GM23338 (cell line): ENCODE measurements around the gene ROPN1L. TPM values are rescaled to one million over a fixed set of nuclear protein-coding genes. Genes with fewer than 3 reads are reported as not detected.

ENCODE experiments used
- ATAC-seq: fragments of 200-7000 bp; cut with Tn5 transposase; 3 replicates; pipeline ENCODE4 v1.9.1; 2020
- DNase-seq: peaks from one replicate; pipeline ENCODE4 v3.0.0-alpha.2; 2015; ENCODE audit warnings: low spot score
- H2AFZ ChIP-seq: fragments of 200-600 bp; sonication (generic); 2 replicates; pipeline ENCODE4 v1.8.0; 2016; ENCODE audit warnings: antibody characterized with exemption, mild to moderate bottlenecking, moderate library complexity
- H3F3A ChIP-seq: fragments of 200-600 bp; sonication (generic); replicated peaks from 2 replicates; pipeline ENCODE4 v1.8.0; 2017; ENCODE audit warnings: antibody characterized with exemption, mixed run types, low read depth
- H3K27ac ChIP-seq: fragments of 200-600 bp; sonication (generic); 2 replicates; pipeline ENCODE4 v1.6.1; 2016; ENCODE audit warnings: low read depth
- H3K27me3 ChIP-seq: fragments of 200-600 bp; sonication (generic); 2 replicates; pipeline ENCODE4 v1.8.0; 2016; ENCODE audit warnings: mild to moderate bottlenecking, mixed run types, moderate library complexity; ENCODE audit not compliant: insufficient read depth
- H3K36me3 ChIP-seq: fragments of 200-600 bp; sonication (generic); 2 replicates; pipeline ENCODE4 v1.8.0; 2016; ENCODE audit warnings: mild to moderate bottlenecking; ENCODE audit not compliant: insufficient read depth
- H3K4me1 ChIP-seq: fragments of 200-600 bp; sonication (generic); 2 replicates; pipeline ENCODE4 v1.8.0; 2016; ENCODE audit warnings: mild to moderate bottlenecking, moderate library complexity; ENCODE audit not compliant: insufficient read depth
- H3K4me2 ChIP-seq: fragments of 200-600 bp; sonication (generic); 2 replicates; pipeline ENCODE4 v1.7.1; 2017; ENCODE audit warnings: mixed run types
- H3K4me3 ChIP-seq: fragments of 200-600 bp; sonication (generic); 2 replicates; pipeline ENCODE4 v1.6.1; 2016; ENCODE audit warnings: mixed run types
- H3K79me2 ChIP-seq: fragments of 200-600 bp; sonication (generic); replicated peaks from 2 replicates; pipeline ENCODE4 v1.8.0; 2017; ENCODE audit warnings: mild to moderate bottlenecking; ENCODE audit not compliant: insufficient read depth
- H3K9me2 ChIP-seq: fragments of 200-600 bp; sonication (generic); 2 replicates; pipeline ENCODE4 v1.8.0; 2017; ENCODE audit not compliant: insufficient read depth
- H4K20me1 ChIP-seq: fragments of 200-600 bp; sonication (generic); replicated peaks from 2 replicates; pipeline ENCODE4 v1.8.0; 2017; ENCODE audit warnings: mild to moderate bottlenecking; ENCODE audit not compliant: insufficient read depth
- H3K27ac Mint-ChIP-seq: 2 replicates; pipeline ENCODE4 v1.8.0; 2020; ENCODE audit warnings: inconsistent platforms, mild to moderate bottlenecking, moderate library complexity, mixed read lengths
- H3K27me3 Mint-ChIP-seq: 3 replicates; pipeline ENCODE4 v1.8.0; 2022; ENCODE audit warnings: low read depth, mild to moderate bottlenecking, moderate library complexity, mixed read lengths, inconsistent platforms; ENCODE audit not compliant: insufficient read depth, poor library complexity
- H3K36me3 Mint-ChIP-seq: 3 replicates; pipeline ENCODE4 v1.8.0; 2021; ENCODE audit warnings: low read depth, mild to moderate bottlenecking, inconsistent platforms, moderate library complexity, mixed read lengths
- H3K4me1 Mint-ChIP-seq: 3 replicates; pipeline ENCODE4 v1.8.0; 2020; ENCODE audit warnings: mild to moderate bottlenecking, inconsistent platforms, mixed read lengths
- H3K4me3 Mint-ChIP-seq: 3 replicates; pipeline ENCODE4 v1.8.0; 2021; ENCODE audit warnings: moderate library complexity, mild to moderate bottlenecking, inconsistent platforms, mixed read lengths
- H3K9me3 Mint-ChIP-seq: 3 replicates; pipeline ENCODE4 v1.8.0; 2020; ENCODE audit warnings: moderate library complexity, mild to moderate bottlenecking, inconsistent platforms, mixed read lengths
- CREB1 ChIP-seq: fragments of 250-450 bp; sonication (Bioruptor Pico); IDR thresholded peaks from 2 replicates; pipeline ENCODE4 v1.5.0; 2020; ENCODE audit warnings: low read depth, mild to moderate bottlenecking, moderate library complexity
- CTCF ChIP-seq, 2 experiments: fragments of 200-600 bp in 1 of 2; sonication (generic) in 1 of 2; conservative IDR thresholded peaks; 2 replicates each; pipeline versions ENCODE4 v1.5.1 to v1.6.1; 2016 to 2017; ENCODE audit warnings: antibody characterized with exemption in 2 of 2, low read depth in 2 of 2, mild to moderate bottlenecking in 2 of 2, moderate library complexity in 1 of 2
- ETS1 ChIP-seq: IDR thresholded peaks from 2 replicates; pipeline ENCODE4 v1.6.1; 2016; ENCODE audit warnings: antibody characterized with exemption
- EZH2 ChIP-seq: fragments of 200-600 bp; sonication (generic); IDR thresholded peaks from one replicate; pipeline ENCODE4 v1.8.0; 2017; ENCODE audit warnings: antibody characterized with exemption, mild to moderate bottlenecking, low read depth; ENCODE audit not compliant: unreplicated experiment
- EZH2phosphoT487 ChIP-seq: fragments of 200-600 bp; sonication (generic); IDR thresholded peaks from one replicate; pipeline ENCODE4 v1.8.1; 2018; ENCODE audit warnings: antibody characterized with exemption; ENCODE audit not compliant: unreplicated experiment
- JUNB ChIP-seq: IDR thresholded peaks from one replicate; pipeline ENCODE4 v1.6.1; 2016; ENCODE audit warnings: antibody characterized with exemption; ENCODE audit not compliant: unreplicated experiment
- NANOG ChIP-seq: IDR thresholded peaks from 2 replicates; pipeline ENCODE4 v1.6.1; 2016; ENCODE audit warnings: antibody characterized with exemption, borderline replicate concordance
- POLR2AphosphoS5 ChIP-seq: IDR thresholded peaks from 2 replicates; pipeline ENCODE4 v1.6.1; 2016; ENCODE audit warnings: antibody characterized with exemption, low read depth
- REST ChIP-seq: IDR thresholded peaks from one replicate; pipeline ENCODE4 v1.6.1; 2018; ENCODE audit warnings: antibody characterized with exemption; ENCODE audit not compliant: unreplicated experiment
- STAT1 ChIP-seq: IDR thresholded peaks from one replicate; pipeline ENCODE4 v1.6.1; 2016; ENCODE audit warnings: antibody characterized with exemption; ENCODE audit not compliant: unreplicated experiment
- ZNF114 ChIP-seq: fragments of 250-450 bp; sonication (Bioruptor Pico); IDR thresholded peaks from 2 replicates; pipeline ENCODE4 v1.5.0; 2020; ENCODE audit warnings: mild to moderate bottlenecking, moderate library complexity
- ZNF331 ChIP-seq: fragments of 250-450 bp; sonication (Bioruptor Pico); IDR thresholded peaks from 2 replicates; pipeline ENCODE4 v1.5.0; 2020; ENCODE audit warnings: low read depth, mild to moderate bottlenecking, moderate library complexity
- ZNF462 ChIP-seq: fragments of 250-450 bp; sonication (Bioruptor Pico); IDR thresholded peaks from 2 replicates; pipeline ENCODE4 v1.5.0; 2020; ENCODE audit warnings: mild to moderate bottlenecking, moderate library complexity
- polyA plus RNA-seq: library from polyadenylated mRNA; unstranded; fragments of >200 nt; fragmentation: Nextera tagmentation; extraction: Ambion mirVana; gene quantifications from 2 replicates; pipeline ENCODE4 v1.2.1, GENCODE V29; 2016
- total RNA-seq: library from RNA; depleted of rRNA; stranded (reverse); fragments of >200 nt; shearing (Covaris generic); gene quantifications from 2 replicates; pipeline ENCODE4 v1.2.3, GENCODE V29; 2014

ROPN1L gene
- total and polyA plus RNA-seq, 2 experiments from 2014 or later = 0.57 TPM; not detected in 1

GRCh38 chr5:10406651-10407050 lies 35.0 kb upstream of the ROPN1L start:
- Histone ChIP-seq H3K4me2 (no peak overlapping the region), H3K36me3 (peaks cover 44% of the 10 kb centered on the region)
- peaks cover 78% of the 10 kb centered on the region for H3K36me3 Mint-ChIP-seq

More at GRCh38 chr5:10406651-10407050, 35.0 kb upstream of the ROPN1L start:
- ATAC-seq (no peak), DNase-seq (no peak)
- Histone ChIP-seq H3K27me3 (no peaks in the 10 kb centered on the region), H3F3A (no peaks in the 10 kb centered on the region), H3K27ac (no peak overlapping the region), H4K20me1 (no peaks in the 10 kb centered on the region; the same call in 1 of the 2 replicates), H3K79me2 (no peaks in the 10 kb centered on the region), H3K9me2 (no peaks in the 10 kb centered on the region), H2AFZ (no peak overlapping the region), H3K4me1 (no peaks in the 10 kb centered on the region), H3K4me3 (no peak overlapping the region)
- H3K4me3 Mint-ChIP-seq = no peak overlapping the region
- H3K27ac Mint-ChIP-seq = no peak overlapping the region
- H3K4me1 Mint-ChIP-seq = no peaks in the 10 kb centered on the region
- TF ChIP-seq REST (no peak), CTCF (conservative IDR thresholded peaks at IDR 0.05; ENCODE audit: low read depth in 2 of 2) (no peak), ZNF462 (no peak), EZH2phosphoT487 (no peak), NANOG (no peak), EZH2 (no peak), STAT1 (no peak), ZNF331 (CRISPR knock-in tag) (no peak), JUNB (no peak), ETS1 (no peak), ZNF114 (CRISPR knock-in tag) (no peak), POLR2AphosphoS5 (no peak), CREB1 (CRISPR knock-in tag) (no peak)
- peaks cover 4% of the 10 kb centered on the region; the same call in 1 of the 3 replicates for H3K9me3 Mint-ChIP-seq
- no peaks in the 10 kb centered on the region for H3K27me3 Mint-ChIP-seq
